Activated CD4-positive, alpha-beta T cell treated with anti-CD3 and anti-CD28 coated beads for 24 hours (primary cell): Measurements from ENCODE around the gene LRRC71.
A peak's percentile ranks its signal among the peaks of the same experiment; 100 is the strongest.
"Not testable (repeated sequence)": the region's sequence is repeated elsewhere in the genome, so short reads cannot be mapped to it uniquely, and the experiment has no call there.

Experiments used
- DNase-seq, 2 donors: peaks; one replicate each; pipeline ENCODE4 v3.0.0-alpha.2; 2020; ENCODE audit warnings: low read depth in 2 of 2

LRRC71 gene

GRCh38 chr1:156905651-156906050, 14.8 kb upstream of the LRRC71 start:
- DNase-seq = no peak

GRCh38 chr1:156906206-156906906, 14.1 kb upstream of the LRRC71 start:
- DNase-seq = no peak

- DNase-seq = no peak
These were observed 11.9 kb upstream of the LRRC71 start for GRCh38 chr1:156908541-156908940.

DNA sequence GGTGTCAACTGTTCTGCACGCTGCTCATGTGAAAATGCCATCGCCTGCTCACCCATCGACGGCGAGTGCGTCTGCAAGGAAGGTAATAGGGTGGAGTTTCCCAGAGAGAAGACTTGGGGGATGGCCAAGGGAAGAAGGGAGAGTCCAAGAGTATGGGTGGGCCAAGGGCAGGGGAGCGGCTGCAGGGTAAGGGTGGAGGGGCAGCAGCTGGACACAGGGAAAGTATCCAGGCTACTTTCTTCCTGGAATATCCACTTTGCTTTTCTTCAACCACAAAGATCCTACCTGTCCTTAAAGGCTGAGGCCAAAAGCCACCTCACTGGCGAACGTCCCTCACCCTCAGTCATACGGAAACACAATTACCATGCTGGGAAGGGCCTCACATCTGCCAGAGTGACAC, 11.5 kb upstream of the LRRC71 start:
- no peak for DNase-seq

GRCh38 chr1:156909671-156910070, 10.8 kb upstream of the LRRC71 start:
- DNase-seq = no peak

- peak; percentile 37 to 61 for DNase-seq
These were observed 10.1 kb upstream of the LRRC71 start for GRCh38 chr1:156910309-156910782.

GRCh38 chr1:156911577-156912298, 8.7 kb upstream of the LRRC71 start:
- no peak for DNase-seq

- no peak for DNase-seq
These were observed 8.1 kb upstream of the LRRC71 start for GRCh38 chr1:156912310-156912709.

- no peak for DNase-seq
These were observed 7.3 kb upstream of the LRRC71 start for GRCh38 chr1:156912861-156913808.

- DNase-seq = no peak
These were observed 6.5 kb upstream of the LRRC71 start for GRCh38 chr1:156913809-156914387.

DNA sequence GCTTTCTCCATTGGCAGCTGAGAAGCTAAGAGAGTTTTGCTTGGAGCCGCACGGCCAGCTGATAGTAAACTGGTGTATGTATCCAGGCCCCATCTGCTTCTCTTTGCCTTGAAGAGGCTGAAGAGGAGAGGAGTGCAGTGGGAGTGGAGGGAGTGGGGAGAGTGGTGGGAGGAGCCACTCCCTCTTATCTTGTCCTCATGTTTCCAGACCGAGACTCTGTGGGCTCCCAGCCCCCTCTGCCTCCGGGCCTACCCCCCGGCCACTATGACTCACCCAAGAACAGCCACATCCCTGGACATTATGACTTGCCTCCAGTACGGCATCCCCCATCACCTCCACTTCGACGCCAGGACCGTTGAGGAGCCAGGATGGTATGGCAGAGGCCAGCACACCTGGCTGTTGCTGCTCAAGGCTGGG, 6.0 kb upstream of the LRRC71 start:
- no peak for DNase-seq

DNA sequence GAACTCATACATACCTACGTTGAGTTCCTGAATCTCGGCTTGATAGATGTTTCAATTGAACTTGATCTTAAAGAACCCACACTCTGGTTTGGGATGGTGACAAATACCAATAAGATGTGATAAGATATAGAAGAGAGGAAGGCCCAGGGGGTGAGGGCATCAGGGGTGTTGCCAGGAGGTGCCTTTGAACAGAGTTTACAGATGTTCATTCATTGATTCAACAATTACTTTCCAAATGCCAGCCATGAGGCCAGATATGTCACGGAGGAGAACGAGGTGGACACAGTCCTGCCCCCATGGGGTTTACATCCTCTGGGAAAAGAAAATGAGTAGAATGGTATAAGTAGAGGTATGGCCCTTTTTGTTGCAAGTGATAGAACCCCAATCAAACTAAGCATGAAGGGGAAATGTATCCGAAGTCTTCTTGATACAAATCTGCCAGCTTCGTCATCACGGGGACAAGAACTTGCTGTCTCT, 659 bp downstream of the LRRC71 start:
- DNase-seq = no peak

GRCh38 chr1:156922986-156923669, 2.7 kb downstream of the LRRC71 start:
- DNase-seq = no peak

- DNase-seq = no peak
These were observed 3.4 kb downstream of the LRRC71 start for GRCh38 chr1:156923670-156924477.

GRCh38 chr1:156924478-156925153, 4.2 kb downstream of the LRRC71 start:
- no peak for DNase-seq

DNA sequence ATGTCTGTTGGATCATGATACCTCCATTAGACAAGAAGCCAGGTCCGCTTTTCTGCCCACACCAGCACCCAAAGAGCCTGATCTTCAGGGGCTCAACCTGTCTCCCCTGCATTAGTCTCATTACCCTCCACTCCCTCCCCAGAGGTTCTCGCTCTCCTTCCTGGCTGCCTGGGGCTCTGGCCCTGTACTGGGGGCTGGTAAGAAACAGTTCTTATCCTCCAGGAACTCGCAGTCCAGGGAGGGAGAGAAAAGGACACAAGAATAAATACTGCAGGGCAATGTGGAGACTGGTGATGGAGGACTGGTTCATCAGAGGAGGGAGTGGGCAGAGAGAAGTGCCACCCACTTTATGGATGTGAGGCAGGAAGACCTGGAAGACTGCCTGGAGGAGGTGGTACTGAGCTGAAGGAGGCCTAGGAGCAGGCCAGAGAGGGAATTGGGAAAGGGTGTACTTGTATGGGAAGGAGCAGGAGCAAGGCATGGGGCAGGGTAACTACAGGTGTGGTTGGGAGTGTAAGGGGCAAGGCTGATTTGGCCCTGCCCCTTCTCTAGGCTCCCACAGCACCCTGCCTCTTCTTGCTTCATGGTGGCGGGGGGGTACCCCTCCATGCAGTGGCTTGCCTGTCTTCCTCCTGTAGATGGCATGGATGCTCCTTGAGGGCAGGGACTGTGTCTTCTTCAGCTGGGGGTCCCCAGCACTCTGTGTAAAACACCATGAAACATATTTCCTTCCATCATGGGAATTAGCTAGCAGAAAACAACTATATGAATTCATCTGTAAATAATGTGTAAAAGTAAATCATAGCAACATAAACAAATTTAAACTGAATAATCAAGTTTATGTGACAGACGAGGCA, 5.0 kb downstream of the LRRC71 start:
- no peak for DNase-seq

GRCh38 chr1:156926175-156926574, 5.7 kb downstream of the LRRC71 start:
- peak in 1 of 2 donors; percentile 25 for DNase-seq

DNA sequence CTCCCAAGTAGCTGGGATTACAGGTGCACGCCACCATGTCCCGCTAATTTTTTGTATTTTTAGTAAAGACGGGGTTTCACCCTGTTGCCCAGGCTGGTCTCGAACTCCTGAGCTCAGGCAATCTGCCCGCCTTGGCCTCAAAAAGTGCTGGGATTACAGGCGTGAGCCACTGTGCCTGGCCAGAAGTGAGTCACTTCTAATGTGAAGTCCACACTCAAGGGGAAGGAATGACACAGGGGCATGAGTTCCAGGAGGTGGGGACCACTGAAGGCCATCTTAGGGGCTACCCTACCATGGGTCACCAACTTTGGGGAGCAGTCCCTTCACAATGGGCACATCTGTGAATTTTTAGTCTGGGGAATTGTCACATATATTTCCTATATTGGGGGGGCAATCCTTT, 6.3 kb downstream of the LRRC71 start:
- DNase-seq = not testable (repeated sequence)
